Activated effector memory CD4-positive, alpha-beta T cell treated with anti-CD3 and anti-CD28 coated beads, Interleukin-2, amount 50 U/mL, for 16 hours (primary cell): Measurements from ENCODE around the gene C2CD2.
A peak's percentile ranks its signal among the peaks of the same experiment; 100 is the strongest.

Experiments
- DNase-seq: peaks from one replicate; pipeline ENCODE4 v3.0.0-alpha.2; 2020

C2CD2 gene

GRCh38 chr21:41929248-41929647, 24.6 kb downstream of the C2CD2 start:
- no peak for DNase-seq

- DNase-seq: no peak
Observed at GRCh38 chr21:41928621-41929220, 25.1 kb downstream of the C2CD2 start.

GRCh38 chr21:41927727-41928409, 25.9 kb downstream of the C2CD2 start:
- no peak for DNase-seq

- DNase-seq: no peak
Observed at GRCh38 chr21:41926807-41927171, 27.0 kb downstream of the C2CD2 start.

GRCh38 chr21:41926117-41926806, 27.6 kb downstream of the C2CD2 start:
- peak; percentile 65 for DNase-seq

GRCh38 chr21:41925767-41926116, 28.1 kb downstream of the C2CD2 start:
- DNase-seq: no peak

GRCh38 chr21:41924368-41924754, 29.5 kb downstream of the C2CD2 start:
- no peak for DNase-seq

- DNase-seq: no peak
Observed at GRCh38 chr21:41923631-41924367, 30.0 kb downstream of the C2CD2 start.

GRCh38 chr21:41923186-41923585, 30.6 kb downstream of the C2CD2 start:
- no peak for DNase-seq

- DNase-seq: no peak
Observed at GRCh38 chr21:41921021-41921420, 32.8 kb downstream of the C2CD2 start.

- no peak for DNase-seq
Observed at GRCh38 chr21:41920476-41920875, 33.3 kb downstream of the C2CD2 start.

GRCh38 chr21:41919666-41920398, 34.0 kb downstream of the C2CD2 start:
- DNase-seq: no peak

GRCh38 chr21:41918561-41919358, 35.1 kb downstream of the C2CD2 start:
- no peak for DNase-seq

GRCh38 chr21:41917531-41917930, 36.3 kb downstream of the C2CD2 start:
- DNase-seq: no peak

GRCh38 chr21:41916888-41917433, 36.9 kb downstream of the C2CD2 start:
- DNase-seq: no peak

- no peak for DNase-seq
Observed at GRCh38 chr21:41914965-41915364, 38.9 kb downstream of the C2CD2 start.

- no peak for DNase-seq
Observed at GRCh38 chr21:41914358-41914757, 39.5 kb downstream of the C2CD2 start.

GRCh38 chr21:41913230-41913629, 40.6 kb downstream of the C2CD2 start:
- DNase-seq: no peak

GRCh38 chr21:41908829-41909228, 45.0 kb downstream of the C2CD2 start:
- DNase-seq: no peak

- DNase-seq: no peak
Observed at GRCh38 chr21:41907496-41908258, 46.1 kb downstream of the C2CD2 start.

GRCh38 chr21:41906770-41907169, 47.0 kb downstream of the C2CD2 start:
- DNase-seq: no peak
